Upper lobe of left lung (tissue), 4 donors: ENCODE measurements around the gene COL23A1.

Experiments used
- POLR2A ChIP-seq, 4 donors: fragments of 450-650 bp; IDR thresholded peaks; one replicate each; pipeline ENCODE4 v1.5.1; 2016 to 2017; ENCODE audit warnings: antibody characterized with exemption in 4 of 4, mild to moderate bottlenecking in 2 of 4
- POLR2AphosphoS5 ChIP-seq, 2 donors: sonication (generic); formaldehyde crosslinking; IDR thresholded peaks; one replicate each; pipeline ENCODE4 v1.5.1; 2017; ENCODE audit warnings: antibody characterized with exemption in 2 of 2
- TF ChIP-seq, protein P1 (sequence below), 6 experiments: fragments of 450-650 bp in 4 of 6; fragments of 200-600 bp in 2 of 6; sonication (generic) in 2 of 6; IDR thresholded peaks; one replicate each; pipeline ENCODE4 v1.5.1; 2016 to 2019; ENCODE audit warnings: antibody characterized with exemption in 6 of 6

DNA sequence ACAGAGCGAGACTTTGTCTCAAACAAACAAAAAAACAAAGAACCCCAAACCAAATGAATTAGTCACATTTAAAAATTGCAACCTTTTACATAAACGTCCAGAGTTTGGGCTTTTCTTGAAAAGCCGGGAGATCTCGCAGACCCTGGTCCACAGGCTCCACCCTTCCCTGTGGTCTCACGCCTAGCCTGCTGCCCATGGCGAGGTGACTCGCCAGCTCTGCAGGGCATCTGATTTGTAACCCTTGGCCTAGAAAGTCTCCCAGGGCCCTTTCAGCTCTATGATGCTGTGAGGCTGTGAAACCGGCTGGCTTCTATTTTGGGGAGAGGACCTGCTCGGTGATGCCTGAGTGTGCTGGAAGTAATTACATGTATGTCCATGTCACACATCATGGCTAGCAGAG, 312.8 kb downstream of the COL23A1 start:
- TF ChIP-seq, protein P1, sequence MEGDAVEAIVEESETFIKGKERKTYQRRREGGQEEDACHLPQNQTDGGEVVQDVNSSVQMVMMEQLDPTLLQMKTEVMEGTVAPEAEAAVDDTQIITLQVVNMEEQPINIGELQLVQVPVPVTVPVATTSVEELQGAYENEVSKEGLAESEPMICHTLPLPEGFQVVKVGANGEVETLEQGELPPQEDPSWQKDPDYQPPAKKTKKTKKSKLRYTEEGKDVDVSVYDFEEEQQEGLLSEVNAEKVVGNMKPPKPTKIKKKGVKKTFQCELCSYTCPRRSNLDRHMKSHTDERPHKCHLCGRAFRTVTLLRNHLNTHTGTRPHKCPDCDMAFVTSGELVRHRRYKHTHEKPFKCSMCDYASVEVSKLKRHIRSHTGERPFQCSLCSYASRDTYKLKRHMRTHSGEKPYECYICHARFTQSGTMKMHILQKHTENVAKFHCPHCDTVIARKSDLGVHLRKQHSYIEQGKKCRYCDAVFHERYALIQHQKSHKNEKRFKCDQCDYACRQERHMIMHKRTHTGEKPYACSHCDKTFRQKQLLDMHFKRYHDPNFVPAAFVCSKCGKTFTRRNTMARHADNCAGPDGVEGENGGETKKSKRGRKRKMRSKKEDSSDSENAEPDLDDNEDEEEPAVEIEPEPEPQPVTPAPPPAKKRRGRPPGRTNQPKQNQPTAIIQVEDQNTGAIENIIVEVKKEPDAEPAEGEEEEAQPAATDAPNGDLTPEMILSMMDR (IDR thresholded peaks at IDR 0.05): no peak
- TF ChIP-seq POLR2A (IDR thresholded peaks at IDR 0.05) (no peak), POLR2AphosphoS5 (IDR thresholded peaks at IDR 0.05) (no peak)
